ENCODE data around the gene CYFIP1. TPM values are rescaled to one million over a fixed set of nuclear protein-coding genes. Genes with fewer than 3 reads are reported as not detected.

CYFIP1 gene
- total and polyA plus RNA-seq, 2 of the 8 experiments (the other 6 are each of a cell fraction or from before 2014, with no cell fraction given): 38.6 to 81.7 TPM

- peak overlapping the region; percentile 95; the same call in 1 of the 2 replicates for H2BK5ac ChIP-seq (ENCODE audit: low read depth, low read length)
- DNase-seq (ENCODE audit: low read depth in 1 of 2, low spot score in 2 of 2): no peak
- H3K18ac ChIP-seq (ENCODE audit: extremely low read depth, low read length): no peak overlapping the region
- ChIA-PET CTCF (ENCODE audit: partially characterized antibody) (no interaction called here), POLR2A (ENCODE audit: partially characterized antibody) (interaction anchor here (2.2 kb wide), 1 partner anchor 28 kb away, joined by 11 read pairs; no protein-coding TSS in a partner anchor)
- H3K23me2 ChIP-seq (ENCODE audit: low read depth, low read length): 0 out of 2 replicates have a peak, but pooled peaks cover 5% of the 10 kb centered on the region
- H3K4me2 ChIP-seq (ENCODE audit: insufficient read depth in 1 of 2, low read depth in 2 of 2, low read length in 2 of 2): peak overlapping the region; percentile 82 to 91
- FAIRE-seq: no peak
- H2BK12ac ChIP-seq (ENCODE audit: low read depth, low read length): no peak overlapping the region
- H4K91ac ChIP-seq (replicated peaks; ENCODE audit: insufficient read length, low read length): no peak overlapping the region
- H2BK20ac ChIP-seq (ENCODE audit: low read length): 0 out of 2 replicates have a peak overlapping the region, but pooled peaks have one; percentile 32
- peak overlapping the region; percentile 98; the same call in 1 of the 2 replicates for H4K8ac ChIP-seq (ENCODE audit: extremely low read depth, insufficient read depth, low read length)
- H3K56ac ChIP-seq (replicated peaks; ENCODE audit: insufficient read length, low read depth, low read length): peak overlapping the region; percentile 86
- H4K20me1 ChIP-seq (replicated peaks in 1 of 2; ENCODE audit: control insufficient read depth in 1 of 2, insufficient read depth in 2 of 2, low read length in 2 of 2): peaks cover 0 to 3% of the 10 kb centered on the region in 2 experiments
- H3K79me2 ChIP-seq (ENCODE audit: control insufficient read depth in 1 of 2, insufficient read depth in 2 of 2, low read length in 2 of 2): peaks cover 22 to 54% of the 10 kb centered on the region in 2 experiments
- H2AK5ac ChIP-seq (ENCODE audit: low read depth, low read length): no peak overlapping the region
- H2BK120ac ChIP-seq (replicated peaks; ENCODE audit: low read depth, low read length): peak overlapping the region; percentile 72
- H2BK15ac ChIP-seq (ENCODE audit: low read length): no peak overlapping the region
- 9% methylated on average over 16 of the region's 16 CpGs; no CpG with 5 or more reads in 1 of the 2 experiments for WGBS, 2 experiments (ENCODE audit: extremely low coverage in 1 of 2, insufficient coverage in 1 of 2, insufficient read length in 1 of 2, insufficient replicate concordance in 2 of 2, low coverage in 1 of 2, low lambda C conversion rate in 2 of 2, missing lambda C conversion rate in 1 of 2)
- H4K5ac ChIP-seq (ENCODE audit: insufficient read length, low read depth, low read length): no peak overlapping the region
- peaks cover 0 to 4% (median 2%) of the 10 kb centered on the region in 4 experiments; a peak in 3 of 7 replicates for H3K4me1 ChIP-seq (replicated peaks in 1 of 4; ENCODE audit: control insufficient read depth in 3 of 4, insufficient read depth in 4 of 4, low read length in 3 of 4)
- no peaks in the 10 kb centered on the region; the same call in 1 of the 2 replicates for H3K79me1 ChIP-seq (ENCODE audit: low read depth, low read length)
- no peaks in the 10 kb centered on the region; a peak in 1 of 7 replicates for H3K27me3 ChIP-seq (replicated peaks in 1 of 4; ENCODE audit: control insufficient read depth in 3 of 4, extremely low read depth in 1 of 4, insufficient read depth in 3 of 4, low read length in 3 of 4)
- H3K9me3 ChIP-seq (ENCODE audit: insufficient read depth in 2 of 2, low read depth in 1 of 2, low read length in 1 of 2): no peaks in the 10 kb centered on the region
- H3K4ac ChIP-seq (replicated peaks; ENCODE audit: insufficient read length, low read depth, low read length): no peak overlapping the region
- peak overlapping the region; percentile 90 for H3K27ac ChIP-seq (ENCODE audit: low read depth, low read length)
- no peak overlapping the region for H3K14ac ChIP-seq (ENCODE audit: insufficient read length)
- no peak overlapping the region for H3K23ac ChIP-seq (ENCODE audit: insufficient read length)
- H3K9ac ChIP-seq (replicated peaks in 1 of 4; ENCODE audit: extremely low read depth in 1 of 4, low read depth in 3 of 4, low read length in 3 of 4): peak overlapping the region; percentile 85 to 98 (median 94)
- peak overlapping the region; percentile 68 to 99 (median 96) for H3K4me3 ChIP-seq (ENCODE audit: extremely low read depth in 1 of 4, insufficient read depth in 2 of 4, low read depth in 3 of 4, low read length in 4 of 4)
- TF ChIP-seq CEBPB (IDR thresholded peaks at IDR 0.05; ENCODE audit: low read depth, low read length) (no peak), JUN (IDR thresholded peaks at IDR 0.05; ENCODE audit: low read depth, low read length) (no peak)
- H2AFZ ChIP-seq (ENCODE audit: low read length): no peak overlapping the region
- no peaks in the 10 kb centered on the region; a peak in 1 of 8 replicates for H3K36me3 ChIP-seq (ENCODE audit: control insufficient read depth in 2 of 4, insufficient read depth in 4 of 4, low read length in 3 of 4)
Measured at GRCh38 chr15:22839046-22839695, 141.0 kb downstream of the CYFIP1 start.

Data from H1 (cell line).